Urothelium cell line (cell line): Measurements from ENCODE around the gene CCNC.

Source experiments
- DNase-seq: peaks from one replicate; pipeline ENCODE4 v3.0.0; 2011; ENCODE audit warnings: low spot score, mixed read lengths
- FAIRE-seq: peaks from 2 replicates; lab custom pipeline; 2011; peaks lifted over from hg19 to GRCh38; lab: Jason Lieb, UNC

CCNC gene

GRCh38 chr6:99550046-99550748, 18.3 kb downstream of the CCNC start:
- DNase-seq (no peak), FAIRE-seq (no peak)

GRCh38 chr6:99548706-99549105, 19.8 kb downstream of the CCNC start:
- DNase-seq (no peak), FAIRE-seq (no peak)

DNA sequence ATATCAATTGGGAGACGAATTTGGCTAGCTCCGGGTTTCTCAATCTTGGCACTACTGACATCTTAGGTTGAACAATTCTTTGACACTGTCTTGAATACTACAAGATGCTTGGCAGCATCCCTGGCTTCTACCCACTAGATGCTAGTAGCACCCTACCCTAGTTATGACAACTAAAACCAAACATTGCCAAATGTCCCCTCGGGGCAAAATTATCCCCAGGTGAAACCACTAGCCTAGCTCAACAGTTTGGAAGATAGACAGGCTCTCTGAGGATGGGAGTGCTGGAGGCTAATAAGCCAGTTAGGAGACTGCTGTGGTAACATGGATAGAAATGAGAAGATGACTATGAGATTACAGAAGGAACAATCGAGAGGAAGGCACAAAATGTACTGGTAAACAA, 20.9 kb downstream of the CCNC start:
- no peak for DNase-seq
- no peak for FAIRE-seq

GRCh38 chr6:99545442-99545841, 23.0 kb downstream of the CCNC start:
- no peak for DNase-seq
- FAIRE-seq = no peak

GRCh38 chr6:99543968-99544367, 24.5 kb downstream of the CCNC start:
- DNase-seq = no peak
- no peak for FAIRE-seq

GRCh38 chr6:99530627-99531026, 37.8 kb downstream of the CCNC start:
- no peak for FAIRE-seq
- DNase-seq = no peak

DNA sequence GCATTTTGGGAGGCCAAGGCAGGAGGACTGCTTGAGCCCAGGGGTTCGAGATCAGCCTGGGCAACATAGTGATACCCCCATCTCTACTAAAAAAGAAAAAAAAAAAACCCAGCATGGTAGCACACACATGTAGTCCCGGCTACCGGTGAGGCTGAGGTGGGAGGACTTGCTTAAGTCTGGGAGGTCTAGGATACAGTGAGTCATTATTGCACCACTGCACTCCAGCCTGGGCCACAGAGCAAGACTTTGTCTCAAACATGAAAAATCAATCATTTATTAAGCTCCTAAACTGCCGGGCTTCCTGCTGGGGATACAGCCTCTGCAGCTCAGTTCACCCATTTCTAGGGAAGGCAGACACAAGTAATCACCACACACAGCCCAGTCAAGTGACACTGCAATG, 45.9 kb downstream of the CCNC start:
- DNase-seq = no peak
- no peak for FAIRE-seq

DNA sequence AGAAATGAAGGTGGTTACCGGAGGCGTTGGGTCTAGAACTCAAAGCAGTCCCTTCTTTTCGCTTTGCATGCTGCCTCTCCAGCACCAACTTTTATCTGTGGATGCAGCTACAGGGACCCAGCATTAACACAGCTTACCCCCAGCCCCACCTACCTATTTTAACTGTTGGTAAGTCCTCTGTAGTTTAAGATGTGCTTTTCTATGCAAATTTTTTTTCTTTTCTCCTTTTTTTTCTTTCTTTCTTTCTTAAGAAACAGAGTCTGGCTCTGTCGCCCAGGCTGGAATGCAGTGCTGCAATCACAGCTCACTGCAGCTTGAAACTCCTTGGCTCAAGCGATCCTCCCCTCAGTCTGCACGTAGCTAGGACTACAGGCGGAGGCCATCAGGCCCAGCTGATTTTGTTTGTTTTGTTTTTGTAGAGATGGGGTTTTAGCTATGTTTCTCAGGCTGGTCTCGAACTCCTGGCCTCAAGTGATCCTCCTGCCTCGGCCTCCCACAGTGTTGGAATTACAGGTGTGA, 46.8 kb downstream of the CCNC start:
- no peak for FAIRE-seq

GRCh38 chr6:99520855-99521632, 47.4 kb downstream of the CCNC start:
- peak; percentile 83 for DNase-seq
- FAIRE-seq = no peak

More for the DNA sequence above, 46.8 kb downstream of the CCNC start:
- DNase-seq = no peak

DNA sequence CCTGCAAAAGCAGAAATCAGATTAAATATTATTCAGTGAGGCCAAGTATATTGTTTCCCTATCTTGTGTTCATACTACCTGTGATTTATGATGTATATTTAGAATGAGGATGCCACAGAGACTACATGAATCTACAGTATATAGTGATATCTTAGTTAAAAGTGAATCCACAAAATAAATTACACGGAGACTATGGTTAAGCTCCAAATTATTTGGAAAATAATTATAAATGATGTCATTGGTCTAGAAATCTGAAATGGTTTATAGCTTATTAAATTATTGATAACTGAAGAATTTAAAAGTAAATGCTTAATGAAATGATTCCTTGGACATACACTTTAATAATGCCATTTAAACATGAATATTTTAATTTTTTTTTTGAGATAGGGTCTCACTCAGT, 49.0 kb downstream of the CCNC start:
- FAIRE-seq (no peak), DNase-seq (no peak)

DNA sequence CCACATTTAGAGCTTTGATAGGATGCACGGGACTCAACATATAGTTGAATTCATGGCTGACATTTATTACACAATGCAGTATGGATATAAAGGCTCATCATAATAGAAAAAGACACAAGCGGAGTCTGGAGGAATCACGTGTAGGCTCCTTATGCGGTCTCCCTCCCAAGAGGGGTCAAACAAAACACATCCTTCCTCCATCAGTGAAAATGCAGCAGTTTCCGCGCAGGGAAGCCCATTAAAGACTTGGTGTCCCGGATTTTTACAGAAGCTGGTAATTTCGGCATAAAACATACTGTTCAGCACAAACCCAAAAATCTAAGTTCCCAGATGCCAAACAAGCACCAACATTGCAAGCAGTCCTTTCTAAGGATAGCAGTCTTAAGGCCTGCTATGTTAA, 54.4 kb downstream of the CCNC start:
- FAIRE-seq = no peak
- no peak for DNase-seq

GRCh38 chr6:99512033-99512432, 56.4 kb downstream of the CCNC start:
- FAIRE-seq = no peak
- no peak for DNase-seq

DNA sequence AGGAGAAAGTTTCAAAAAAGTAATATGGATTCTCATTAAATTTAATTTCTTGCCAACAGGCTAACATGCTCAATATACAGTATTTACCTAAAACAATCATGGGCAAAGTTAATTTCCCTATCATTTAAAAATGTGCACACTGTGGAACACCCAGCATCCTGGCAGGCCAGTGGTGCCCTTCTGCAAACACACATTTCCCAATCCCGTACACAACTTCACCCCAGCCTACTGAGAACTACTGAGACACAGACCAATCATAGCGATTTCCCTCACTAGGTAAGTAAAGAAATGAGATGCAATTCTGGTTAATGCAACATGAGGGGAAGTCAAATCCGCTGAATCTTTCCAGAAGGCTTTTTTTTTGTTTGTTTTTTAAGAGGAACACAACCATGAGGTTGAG, 60.8 kb downstream of the CCNC start:
- DNase-seq = no peak
- no peak for FAIRE-seq

GRCh38 chr6:99501762-99502161, 66.7 kb downstream of the CCNC start:
- DNase-seq (no peak), FAIRE-seq (no peak)

- DNase-seq = no peak
- no peak for FAIRE-seq
Observed at GRCh38 chr6:99498421-99498820, 70.0 kb downstream of the CCNC start.

DNA sequence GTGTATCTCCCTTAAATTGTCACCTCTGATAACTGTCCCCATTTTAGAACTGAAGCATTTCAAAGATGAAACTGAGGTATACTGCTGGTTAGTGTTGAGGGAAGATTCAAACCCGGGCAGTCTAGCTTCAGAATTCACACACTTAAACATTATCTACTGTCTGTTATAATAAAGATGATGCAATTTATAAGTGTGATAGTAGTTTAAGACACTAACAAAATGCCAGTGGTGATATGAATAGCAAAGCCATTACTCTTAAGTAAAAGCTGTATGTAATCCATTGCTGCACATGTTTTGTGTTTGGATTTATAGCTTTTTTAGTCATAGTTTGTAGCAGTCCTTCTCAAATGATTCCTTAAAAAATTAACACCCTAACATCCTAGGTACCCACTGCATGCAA, 73.0 kb downstream of the CCNC start:
- DNase-seq = no peak
- no peak for FAIRE-seq
